LNCAP (cell line): Measurements from ENCODE around the gene INPP5B.
A peak's percentile ranks its signal among the peaks of the same experiment; 100 is the strongest.

Experiments used
- CTCF ChIP-seq: fragments of 450-650 bp; IDR thresholded peaks from 2 replicates; pipeline ENCODE4 v1.5.1; 2017; ENCODE audit warnings: mild to moderate bottlenecking

Gene INPP5B

GRCh38 chr1:37860346-37860666 is 86.5 kb downstream of the INPP5B start:
- peak; percentile 9; the same call in 1 of the 2 replicates for TF ChIP-seq CTCF

- peak; percentile 91 for TF ChIP-seq CTCF
These were observed 87.1 kb downstream of the INPP5B start, which contains the start of gene MTF1 for GRCh38 chr1:37859507-37860345. MTF1 (minus strand) TSS chr1:37859592; CDS start chr1:37857658, 1,934 bp downstream.

GRCh38 chr1:37858931-37859506 is 87.8 kb downstream of the INPP5B start:
- no peak for TF ChIP-seq CTCF

GRCh38 chr1:37854406-37854805 is 92.4 kb downstream of the INPP5B start:
- TF ChIP-seq CTCF = no peak

- no peak for TF ChIP-seq CTCF
These were observed 93.7 kb downstream of the INPP5B start for GRCh38 chr1:37853157-37853556.

GRCh38 chr1:37851782-37852210 is 95.1 kb downstream of the INPP5B start:
- no peak for TF ChIP-seq CTCF

- TF ChIP-seq CTCF = no peak
These were observed 95.6 kb downstream of the INPP5B start for GRCh38 chr1:37851262-37851661.
